ENCODE data around the gene YAP1.

- TF ChIP-seq REPIN1 (tag by site-specific recombination; IDR thresholded peaks at IDR 0.05; ENCODE audit: low read depth) (no peak), CTCF (tag by site-specific recombination; IDR thresholded peaks at IDR 0.05) (no peak), ZNF138 (tag by site-specific recombination; IDR thresholded peaks at IDR 0.05; ENCODE audit: borderline replicate concordance) (no peak), YY1 (tag by site-specific recombination; IDR thresholded peaks at IDR 0.05) (no peak)
- TF ChIP-seq, protein P1, sequence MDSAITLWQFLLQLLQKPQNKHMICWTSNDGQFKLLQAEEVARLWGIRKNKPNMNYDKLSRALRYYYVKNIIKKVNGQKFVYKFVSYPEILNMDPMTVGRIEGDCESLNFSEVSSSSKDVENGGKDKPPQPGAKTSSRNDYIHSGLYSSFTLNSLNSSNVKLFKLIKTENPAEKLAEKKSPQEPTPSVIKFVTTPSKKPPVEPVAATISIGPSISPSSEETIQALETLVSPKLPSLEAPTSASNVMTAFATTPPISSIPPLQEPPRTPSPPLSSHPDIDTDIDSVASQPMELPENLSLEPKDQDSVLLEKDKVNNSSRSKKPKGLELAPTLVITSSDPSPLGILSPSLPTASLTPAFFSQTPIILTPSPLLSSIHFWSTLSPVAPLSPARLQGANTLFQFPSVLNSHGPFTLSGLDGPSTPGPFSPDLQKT (IDR thresholded peaks at IDR 0.05; ENCODE audit: borderline replicate concordance, low read depth, low read length) = no peak
- TF ChIP-seq, protein P2, sequence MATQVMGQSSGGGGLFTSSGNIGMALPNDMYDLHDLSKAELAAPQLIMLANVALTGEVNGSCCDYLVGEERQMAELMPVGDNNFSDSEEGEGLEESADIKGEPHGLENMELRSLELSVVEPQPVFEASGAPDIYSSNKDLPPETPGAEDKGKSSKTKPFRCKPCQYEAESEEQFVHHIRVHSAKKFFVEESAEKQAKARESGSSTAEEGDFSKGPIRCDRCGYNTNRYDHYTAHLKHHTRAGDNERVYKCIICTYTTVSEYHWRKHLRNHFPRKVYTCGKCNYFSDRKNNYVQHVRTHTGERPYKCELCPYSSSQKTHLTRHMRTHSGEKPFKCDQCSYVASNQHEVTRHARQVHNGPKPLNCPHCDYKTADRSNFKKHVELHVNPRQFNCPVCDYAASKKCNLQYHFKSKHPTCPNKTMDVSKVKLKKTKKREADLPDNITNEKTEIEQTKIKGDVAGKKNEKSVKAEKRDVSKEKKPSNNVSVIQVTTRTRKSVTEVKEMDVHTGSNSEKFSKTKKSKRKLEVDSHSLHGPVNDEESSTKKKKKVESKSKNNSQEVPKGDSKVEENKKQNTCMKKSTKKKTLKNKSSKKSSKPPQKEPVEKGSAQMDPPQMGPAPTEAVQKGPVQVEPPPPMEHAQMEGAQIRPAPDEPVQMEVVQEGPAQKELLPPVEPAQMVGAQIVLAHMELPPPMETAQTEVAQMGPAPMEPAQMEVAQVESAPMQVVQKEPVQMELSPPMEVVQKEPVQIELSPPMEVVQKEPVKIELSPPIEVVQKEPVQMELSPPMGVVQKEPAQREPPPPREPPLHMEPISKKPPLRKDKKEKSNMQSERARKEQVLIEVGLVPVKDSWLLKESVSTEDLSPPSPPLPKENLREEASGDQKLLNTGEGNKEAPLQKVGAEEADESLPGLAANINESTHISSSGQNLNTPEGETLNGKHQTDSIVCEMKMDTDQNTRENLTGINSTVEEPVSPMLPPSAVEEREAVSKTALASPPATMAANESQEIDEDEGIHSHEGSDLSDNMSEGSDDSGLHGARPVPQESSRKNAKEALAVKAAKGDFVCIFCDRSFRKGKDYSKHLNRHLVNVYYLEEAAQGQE (tag by site-specific recombination; IDR thresholded peaks at IDR 0.05) = no peak
These were observed 155.9 kb downstream of the YAP1 start for GRCh38 chr11:102266099-102266498.

Data from HEK293 (cell line).